ENCODE results near the gene EEF2KMT.
"Not testable (repeated sequence)": the region's sequence is repeated elsewhere in the genome, so short reads cannot be mapped to it uniquely, and the experiment has no call there.

EEF2KMT gene

DNA sequence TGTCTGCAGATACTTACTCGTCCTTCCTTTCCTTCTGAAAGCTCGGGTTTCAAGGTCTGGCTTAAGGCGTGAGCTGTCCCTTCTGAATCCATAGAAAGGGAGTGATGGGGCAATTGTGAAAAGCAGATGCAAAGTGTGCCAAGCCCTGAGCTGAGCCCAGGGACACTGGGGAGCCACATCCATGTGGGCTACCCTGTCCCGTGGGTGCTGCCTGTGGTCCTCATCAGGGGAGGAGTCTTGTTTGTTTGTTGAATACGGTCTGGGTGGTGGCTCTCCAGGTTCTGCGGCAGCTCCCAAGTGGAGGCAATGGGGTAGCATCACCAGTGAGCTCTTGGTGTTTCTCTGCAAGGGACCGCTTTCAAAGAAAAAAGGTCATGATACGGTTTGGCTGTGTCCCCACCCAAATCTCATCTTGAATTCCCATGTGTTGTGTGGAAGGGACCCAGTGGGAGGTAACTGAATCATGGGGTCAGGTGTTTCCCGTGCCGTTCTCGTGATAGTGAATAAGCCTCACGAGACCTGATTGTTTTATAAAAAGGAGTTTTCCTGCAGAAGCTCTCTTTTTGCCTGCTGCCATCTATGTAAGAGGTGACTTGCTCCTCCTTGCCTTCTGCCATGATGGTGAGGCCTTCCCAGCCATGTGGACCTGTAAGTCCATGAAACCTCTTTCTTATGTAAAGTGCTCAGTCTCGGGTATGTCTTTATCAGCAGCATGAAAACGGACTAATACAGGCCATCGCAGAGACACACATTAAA, 27.0 kb downstream of the EEF2KMT start:
- no peak for DNase-seq (ENCODE audit: low spot score)

GRCh38 chr16:5069854-5070253, 27.7 kb downstream of the EEF2KMT start:
- no peak for DNase-seq (ENCODE audit: low spot score)

GRCh38 chr16:5069048-5069447, 28.5 kb downstream of the EEF2KMT start:
- no peak for DNase-seq (ENCODE audit: low spot score)

- DNase-seq (ENCODE audit: low spot score), result no peak
Observed at GRCh38 chr16:5066511-5066910, 31.1 kb downstream of the EEF2KMT start.

- DNase-seq (ENCODE audit: low spot score), result no peak
Observed at GRCh38 chr16:5065813-5066212, 31.8 kb downstream of the EEF2KMT start, which contains the start of gene C16orf89. TSS of gene C16orf89 (minus strand) at chr16:5065956. CDS start at chr16:5065908, 48 bp downstream.

GRCh38 chr16:5065326-5065725, 32.3 kb downstream of the EEF2KMT start:
- no peak for DNase-seq (ENCODE audit: low spot score)

- no peak for DNase-seq (ENCODE audit: low spot score)
Observed at GRCh38 chr16:5064915-5065314, 32.7 kb downstream of the EEF2KMT start.

DNA sequence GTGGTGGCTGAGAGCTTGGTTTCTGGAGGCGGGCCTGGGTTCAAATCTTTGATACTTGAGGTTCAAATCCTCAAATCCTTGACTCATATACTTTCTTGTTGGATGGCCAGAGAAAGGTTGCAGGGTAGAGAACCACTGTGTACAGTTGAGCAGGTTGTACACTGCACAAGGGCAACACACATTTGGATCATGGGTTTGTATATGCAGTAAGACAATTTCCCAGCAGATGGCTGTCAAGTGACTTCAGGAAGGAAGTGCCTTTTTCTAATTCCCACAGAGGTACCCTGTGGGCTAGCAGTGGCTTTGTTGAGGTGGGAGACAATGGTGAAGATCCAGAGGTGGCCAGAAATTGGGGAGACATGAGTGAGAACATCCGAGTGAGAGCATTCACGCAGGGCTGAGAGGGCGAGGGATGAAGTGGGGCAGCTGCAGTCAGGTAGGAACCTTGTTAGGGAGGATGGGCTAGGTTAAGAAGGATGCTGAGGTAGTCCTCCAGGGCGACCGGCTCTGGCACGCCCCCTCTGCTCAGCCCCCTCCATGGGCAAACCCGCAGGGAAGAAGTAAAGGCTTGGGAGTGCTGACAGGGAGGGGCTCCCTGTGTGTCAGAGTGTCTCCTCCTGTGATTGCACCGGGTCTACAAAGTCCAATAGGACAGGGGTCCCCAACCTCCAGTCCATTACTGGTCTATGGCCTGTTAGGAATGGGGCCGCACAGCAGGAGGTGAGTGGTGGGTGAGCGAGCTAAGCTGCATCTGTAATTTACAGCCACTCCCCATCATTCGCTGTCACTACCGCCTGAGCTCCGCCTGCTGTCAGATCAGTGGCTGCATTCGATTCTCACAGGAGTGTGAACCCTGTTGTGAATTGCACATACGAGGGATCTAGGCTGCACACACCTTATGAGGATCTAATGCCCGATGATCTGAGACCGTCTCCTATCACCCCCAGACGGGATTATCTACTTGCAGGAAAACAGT, 34.5 kb downstream of the EEF2KMT start:
- no peak for DNase-seq (ENCODE audit: low spot score)

DNA sequence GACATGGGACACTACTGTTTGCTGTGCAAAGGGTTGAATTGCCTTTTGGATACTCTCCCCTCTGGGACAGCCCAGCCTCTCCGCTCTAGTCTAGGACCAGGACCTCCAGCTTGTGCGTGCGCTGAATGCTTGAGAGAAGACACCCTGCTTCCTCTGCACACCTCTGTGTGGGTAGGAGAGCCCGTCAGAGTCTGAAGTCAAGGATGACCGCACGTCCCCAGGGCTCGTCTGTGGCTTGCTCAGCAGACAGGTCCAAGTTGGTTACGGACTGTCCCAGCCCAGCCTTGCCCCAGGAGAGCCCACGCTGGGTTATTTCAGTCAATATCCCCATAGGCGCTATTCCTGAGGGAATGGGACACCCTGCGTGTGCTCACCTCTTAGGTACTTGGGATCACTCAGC, 35.5 kb downstream of the EEF2KMT start:
- DNase-seq (ENCODE audit: low spot score), result no peak

- no peak for DNase-seq (ENCODE audit: low spot score)
Observed at GRCh38 chr16:5060073-5060641, 37.4 kb downstream of the EEF2KMT start.

DNA sequence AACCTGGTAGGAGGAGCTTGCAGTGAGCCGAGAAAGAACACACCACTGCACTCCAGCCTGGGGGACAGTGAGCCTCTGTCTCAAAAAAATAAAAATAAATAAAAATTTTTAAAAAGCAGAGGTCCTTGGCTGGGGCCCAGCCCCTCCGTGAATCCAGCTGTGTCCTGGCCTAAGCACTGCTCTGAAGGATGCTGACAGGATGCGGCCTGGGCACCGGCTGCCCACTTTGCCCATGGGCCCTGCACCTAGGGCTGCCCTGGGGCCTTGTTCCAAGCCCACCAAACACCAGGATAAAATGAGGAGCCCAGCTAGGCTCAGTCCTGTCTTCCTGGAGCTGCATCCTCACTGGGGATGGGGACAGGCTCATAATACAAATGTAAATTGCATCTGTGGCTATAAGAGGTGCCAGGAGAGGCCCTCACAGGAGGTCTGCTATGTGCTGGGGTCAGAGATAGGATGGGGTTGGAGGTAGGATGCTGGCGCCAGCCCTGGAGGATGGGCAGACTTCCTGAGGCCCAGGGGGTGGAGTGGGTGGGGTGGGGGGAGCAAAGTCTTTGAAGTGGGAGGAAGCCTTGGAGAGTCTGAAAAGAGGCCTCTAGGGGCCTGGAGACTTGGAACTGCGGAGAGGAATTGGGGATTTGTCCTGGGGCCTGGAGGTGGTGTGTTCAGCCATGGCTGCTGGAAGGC, 38.1 kb downstream of the EEF2KMT start:
- DNase-seq (ENCODE audit: low spot score), result no peak

GRCh38 chr16:5058476-5058875, 39.1 kb downstream of the EEF2KMT start:
- peak; percentile 31 for DNase-seq (ENCODE audit: low spot score)

DNA sequence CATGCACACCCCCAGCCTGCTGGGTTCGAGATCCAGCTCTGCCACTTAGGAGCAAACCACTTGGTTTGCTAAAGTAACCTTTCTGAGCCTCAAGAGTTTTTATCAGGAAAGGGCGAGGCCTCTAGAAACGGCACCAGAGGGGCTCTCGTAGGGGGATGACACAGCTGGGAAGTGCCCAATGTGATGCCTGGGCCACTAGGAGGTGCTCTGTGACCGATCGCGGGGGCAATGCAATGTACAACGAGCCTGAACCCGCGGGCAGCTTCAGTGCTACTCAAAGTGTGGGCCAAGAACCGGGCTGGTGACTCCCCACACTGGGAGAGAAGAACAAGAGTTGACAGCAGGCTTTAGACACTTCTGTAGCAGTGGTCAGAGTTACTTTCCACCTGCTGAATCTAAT, 41.2 kb downstream of the EEF2KMT start:
- peak; percentile 44 for DNase-seq (ENCODE audit: low spot score)

- no peak for DNase-seq (ENCODE audit: low spot score)
Observed at GRCh38 chr16:5054876-5055865, 42.4 kb downstream of the EEF2KMT start.

DNA sequence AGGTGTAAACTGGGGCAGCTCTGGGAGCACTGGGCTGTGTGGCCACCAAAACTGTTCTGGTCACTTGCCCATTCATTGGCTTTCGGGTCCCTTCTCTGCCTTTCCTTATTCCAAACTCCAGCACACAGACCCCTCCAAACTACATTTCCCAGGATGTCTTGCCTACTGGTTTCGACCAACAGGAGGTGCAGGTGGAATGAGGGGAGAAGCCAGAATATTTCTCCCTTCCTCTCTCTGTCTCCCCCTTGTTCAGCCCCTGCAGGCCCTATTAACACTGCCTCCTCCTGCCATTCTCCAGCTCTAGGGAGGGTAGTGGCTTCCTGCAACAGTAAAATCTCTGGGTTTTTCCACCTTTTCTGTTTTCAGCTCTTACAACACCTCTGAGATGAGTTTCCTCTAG, 50.7 kb downstream of the EEF2KMT start:
- DNase-seq (ENCODE audit: low spot score), result no peak

GRCh38 chr16:5045499-5046115, 52.0 kb downstream of the EEF2KMT start:
- no peak for DNase-seq (ENCODE audit: low spot score)

- not testable (repeated sequence) for DNase-seq (ENCODE audit: low spot score)
Observed at GRCh38 chr16:5044581-5044980, 53.0 kb downstream of the EEF2KMT start.

- DNase-seq (ENCODE audit: low spot score), result no peak
Observed at GRCh38 chr16:5044011-5044540, 53.5 kb downstream of the EEF2KMT start.

DNA sequence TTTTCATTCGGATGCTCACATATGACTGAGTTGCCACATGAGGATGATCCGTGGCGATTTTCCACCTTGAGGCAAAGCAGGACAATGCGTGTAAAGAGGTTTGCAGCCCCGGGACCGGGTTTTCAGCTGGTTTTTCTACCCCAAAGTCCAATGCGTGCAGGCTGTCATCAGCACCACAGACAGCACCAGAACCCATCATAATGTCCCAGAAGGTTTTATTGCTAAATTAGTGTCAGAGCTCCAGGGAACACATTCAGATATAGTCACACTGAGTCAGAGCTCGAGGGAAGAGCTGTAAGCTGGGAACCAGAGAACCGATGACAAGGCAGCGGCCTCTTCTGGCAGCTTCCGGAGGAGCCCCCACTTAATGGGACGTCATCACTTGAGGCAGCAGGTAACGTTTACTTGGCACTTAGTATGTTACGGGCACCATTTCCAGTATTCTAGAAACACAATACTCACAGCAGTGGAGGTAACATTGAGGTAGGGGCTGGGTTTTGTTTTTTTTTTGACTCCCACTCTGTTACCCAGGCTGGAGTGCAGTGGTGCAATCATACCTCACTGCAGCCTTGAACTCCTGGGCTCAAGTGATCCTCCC, 54.9 kb downstream of the EEF2KMT start:
- peak; percentile 28 for DNase-seq (ENCODE audit: low spot score)

All from AG08395 (cell line).